Liver (tissue), 9 donors: ENCODE results near the gene MAP2K7. TPM values are rescaled to one million over a fixed set of nuclear protein-coding genes. Genes with fewer than 3 reads are reported as not detected.

ENCODE experiments used
- DNase-seq: peaks from one replicate; pipeline ENCODE4 v3.0.0-alpha.2; 2017; ENCODE audit warnings: low spot score
- H3K27ac ChIP-seq, 2 donors: one replicate each; pipeline ENCODE4 v1.7.0; 2013; ENCODE audit warnings: inconsistent platforms in 2 of 2, low read length in 2 of 2, control low read depth in 1 of 2, low read depth in 1 of 2, mild to moderate bottlenecking in 1 of 2
- H3K27me3 ChIP-seq, 4 donors: one replicate each; pipeline versions ENCODE4 v1.6.1 to v1.7.0; 2013; ENCODE audit warnings: low read length in 3 of 4, inconsistent platforms in 1 of 4, mild to moderate bottlenecking in 1 of 4, moderate library complexity in 1 of 4; ENCODE audit not compliant: control insufficient read depth in 4 of 4, insufficient read depth in 4 of 4
- H3K36me3 ChIP-seq, 4 donors: one replicate each; pipeline versions ENCODE4 v1.6.1 to v1.7.0; 2013; ENCODE audit warnings: low read length in 3 of 4, mild to moderate bottlenecking in 3 of 4, low read depth in 1 of 4, moderate library complexity in 1 of 4; ENCODE audit not compliant: control insufficient read depth in 4 of 4, insufficient read depth in 3 of 4
- H3K4me1 ChIP-seq, 4 donors: one replicate each; pipeline versions ENCODE4 v1.6.1 to v1.7.0; 2013; ENCODE audit warnings: low read length in 3 of 4, mild to moderate bottlenecking in 3 of 4, moderate library complexity in 1 of 4; ENCODE audit not compliant: control insufficient read depth in 4 of 4, insufficient read depth in 4 of 4
- H3K4me3 ChIP-seq, 3 donors: one replicate each; pipeline versions ENCODE4 v1.6.1 to v1.7.0; 2013; ENCODE audit warnings: low read length in 3 of 3, control low read depth in 1 of 3, low read depth in 1 of 3, mild to moderate bottlenecking in 1 of 3
- H3K9ac ChIP-seq, 2 donors: one replicate each; pipeline ENCODE4 v1.7.0; 2013; ENCODE audit warnings: low read length in 2 of 2, mild to moderate bottlenecking in 2 of 2, moderate library complexity in 2 of 2, control low read depth in 1 of 2, low read depth in 1 of 2
- H3K9me3 ChIP-seq, 4 donors: one replicate each; pipeline versions ENCODE4 v1.6.1 to v1.7.0; 2013; ENCODE audit warnings: low read length in 3 of 4; ENCODE audit not compliant: control insufficient read depth in 4 of 4
- CTCF ChIP-seq: fragments of 150-350 bp; IDR thresholded peaks from 2 replicates; pipeline ENCODE4 v1.5.1; 2017; ENCODE audit warnings: improper control_type of control experiment, low read depth, low read length; ENCODE audit not compliant: missing input control
- EGR1 ChIP-seq, 2 donors: IDR thresholded peaks; 2 replicates each; pipeline ENCODE4 v1.6.1; 2016 to 2018; ENCODE audit warnings: antibody characterized with exemption in 2 of 2, low read depth in 2 of 2
- FOXA1 ChIP-seq: IDR thresholded peaks from 2 replicates; pipeline ENCODE4 v1.6.1; 2016; ENCODE audit warnings: antibody characterized with exemption
- GABPA ChIP-seq, 2 donors: IDR thresholded peaks in 1 of 2; conservative IDR thresholded peaks in 1 of 2; 2 replicates each; pipeline ENCODE4 v1.6.1; 2016; ENCODE audit warnings: antibody characterized with exemption in 2 of 2, mild to moderate bottlenecking in 1 of 2, moderate library complexity in 1 of 2
- HNF4A ChIP-seq, 2 donors: conservative IDR thresholded peaks; 2 replicates each; pipeline ENCODE4 v1.6.1; 2016; ENCODE audit warnings: antibody characterized with exemption in 2 of 2, mild to moderate bottlenecking in 2 of 2
- HNF4G ChIP-seq: IDR thresholded peaks from 2 replicates; pipeline ENCODE4 v1.6.1; 2016; ENCODE audit warnings: antibody characterized with exemption
- SP1 ChIP-seq: IDR thresholded peaks from 2 replicates; pipeline ENCODE4 v1.6.1; 2018; ENCODE audit warnings: antibody characterized with exemption, mild to moderate bottlenecking
- TAF1 ChIP-seq: conservative IDR thresholded peaks from 2 replicates; pipeline ENCODE4 v1.6.1; 2016; ENCODE audit warnings: antibody characterized with exemption, mild to moderate bottlenecking
- WGBS: extraction: QIAGEN DNeasy Blood & Tissue Kit; methylation state at CpG from one replicate; pipeline ENCODE4 v1.1.7; 2013; 5-methylcytosine and 5-hydroxymethylcytosine counted together
- polyA plus RNA-seq, 2 donors: library from polyadenylated mRNA; stranded (reverse) in 1 of 2; unstranded in 1 of 2; fragments of 200-250 nt in 1 of 2; fragments of >200 nt in 1 of 2; fragmentation: Nextera tagmentation in 1 of 2; extraction: Ambion mirVana in 1 of 2; gene quantifications; one replicate each; pipeline versions ENCODE4 v1.2.1 to v1.2.3, GENCODE V29; 2013 to 2015
- total RNA-seq, 2 donors: library from RNA; depleted of rRNA; stranded (reverse); fragments of >200 nt; gene quantifications; one replicate each; pipeline ENCODE4 v1.2.3, GENCODE V29; 2014
- TF ChIP-seq, protein P1 (sequence below): IDR thresholded peaks from 2 replicates; pipeline ENCODE4 v1.6.1; 2016; ENCODE audit warnings: antibody characterized with exemption
- TF ChIP-seq, protein P2 (sequence below): IDR thresholded peaks from 2 replicates; pipeline ENCODE4 v1.6.1; 2016; ENCODE audit warnings: antibody characterized with exemption
- TF ChIP-seq, protein P3 (sequence below): IDR thresholded peaks from 2 replicates; pipeline ENCODE4 v1.6.1; 2016; ENCODE audit warnings: antibody characterized with exemption, mild to moderate bottlenecking
- donor health status: healthy.
- donor health status: healthy.
- donor health status: healthy.
- donor health status: healthy.
- donor health status: healthy.

MAP2K7 gene
- total and polyA plus RNA-seq, 4 donors = 3.0 to 11.7 (median 9.5) TPM

GRCh38 chr19:7868671-7869452 is 34.8 kb upstream of the MAP2K7 start:
- no peaks in the 10 kb centered on the region for H3K9me3 ChIP-seq
- DNase-seq = peak; percentile 81
- H3K4me1 ChIP-seq = peaks cover 9 to 32% (median 12%) of the 10 kb centered on the region in 4 donors
- H3K27ac ChIP-seq = peak overlapping the region in 1 of 2 donors; percentile 41
- TF ChIP-seq, protein P1, sequence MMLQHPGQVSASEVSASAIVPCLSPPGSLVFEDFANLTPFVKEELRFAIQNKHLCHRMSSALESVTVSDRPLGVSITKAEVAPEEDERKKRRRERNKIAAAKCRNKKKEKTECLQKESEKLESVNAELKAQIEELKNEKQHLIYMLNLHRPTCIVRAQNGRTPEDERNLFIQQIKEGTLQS = no peak
- TF ChIP-seq HNF4G = no peak
- TF ChIP-seq SP1 = peak; percentile 21
- peak; percentile 65 for TF ChIP-seq CTCF
- H3K9ac ChIP-seq = no peak overlapping the region
- 2% methylated on average over 67 of the region's 67 CpGs for WGBS
- H3K4me3 ChIP-seq = peak overlapping the region in 2 of 3 donors; percentile 47 to 49
- H3K27me3 ChIP-seq = peaks cover 0 to 7% (median 5%) of the 10 kb centered on the region in 4 donors
- H3K36me3 ChIP-seq = peaks cover 0 to 1% (median 0%) of the 10 kb centered on the region in 4 donors

DNA sequence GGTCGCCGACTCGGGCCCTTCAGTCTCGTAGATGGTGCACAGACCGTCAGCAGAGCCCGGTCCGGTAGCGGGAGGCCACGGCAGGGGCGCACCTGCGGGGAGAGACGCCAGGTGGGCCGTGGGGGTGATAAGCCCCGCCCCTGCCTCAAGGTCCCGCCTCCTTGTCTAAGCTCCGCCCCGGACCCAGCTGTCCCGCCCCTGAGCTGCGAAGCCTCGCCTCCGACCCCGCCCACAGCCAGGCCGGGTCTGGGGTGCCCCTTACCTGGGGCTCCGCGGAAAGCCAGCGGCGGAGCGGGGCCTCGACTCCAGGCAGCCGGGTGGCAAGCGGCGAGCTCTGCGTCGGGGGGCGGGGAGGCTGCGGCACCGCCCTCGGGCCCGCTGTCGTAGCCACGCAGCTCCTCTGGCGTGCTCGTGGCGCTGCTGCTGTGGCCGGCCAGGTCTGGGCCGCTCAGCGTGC is 34.2 kb upstream of the MAP2K7 start:
- Histone ChIP-seq H3K27ac (peak overlapping the region in 1 of 2 donors; percentile 41), H3K9me3 (no peaks in the 10 kb centered on the region), H3K4me1 (peaks cover 9 to 32% (median 13%) of the 10 kb centered on the region in 4 donors), H3K36me3 (no peaks in the 10 kb centered on the region), H3K4me3 (peak overlapping the region in 2 of 3 donors; percentile 47 to 49), H3K27me3 (peaks cover 0 to 7% (median 5%) of the 10 kb centered on the region in 4 donors), H3K9ac (no peak overlapping the region)
- TF ChIP-seq, protein P2, sequence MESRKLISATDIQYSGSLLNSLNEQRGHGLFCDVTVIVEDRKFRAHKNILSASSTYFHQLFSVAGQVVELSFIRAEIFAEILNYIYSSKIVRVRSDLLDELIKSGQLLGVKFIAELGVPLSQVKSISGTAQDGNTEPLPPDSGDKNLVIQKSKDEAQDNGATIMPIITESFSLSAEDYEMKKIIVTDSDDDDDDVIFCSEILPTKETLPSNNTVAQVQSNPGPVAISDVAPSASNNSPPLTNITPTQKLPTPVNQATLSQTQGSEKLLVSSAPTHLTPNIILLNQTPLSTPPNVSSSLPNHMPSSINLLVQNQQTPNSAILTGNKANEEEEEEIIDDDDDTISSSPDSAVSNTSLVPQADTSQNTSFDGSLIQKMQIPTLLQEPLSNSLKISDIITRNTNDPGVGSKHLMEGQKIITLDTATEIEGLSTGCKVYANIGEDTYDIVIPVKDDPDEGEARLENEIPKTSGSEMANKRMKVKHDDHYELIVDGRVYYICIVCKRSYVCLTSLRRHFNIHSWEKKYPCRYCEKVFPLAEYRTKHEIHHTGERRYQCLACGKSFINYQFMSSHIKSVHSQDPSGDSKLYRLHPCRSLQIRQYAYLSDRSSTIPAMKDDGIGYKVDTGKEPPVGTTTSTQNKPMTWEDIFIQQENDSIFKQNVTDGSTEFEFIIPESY = no peak
- TF ChIP-seq, protein P3, sequence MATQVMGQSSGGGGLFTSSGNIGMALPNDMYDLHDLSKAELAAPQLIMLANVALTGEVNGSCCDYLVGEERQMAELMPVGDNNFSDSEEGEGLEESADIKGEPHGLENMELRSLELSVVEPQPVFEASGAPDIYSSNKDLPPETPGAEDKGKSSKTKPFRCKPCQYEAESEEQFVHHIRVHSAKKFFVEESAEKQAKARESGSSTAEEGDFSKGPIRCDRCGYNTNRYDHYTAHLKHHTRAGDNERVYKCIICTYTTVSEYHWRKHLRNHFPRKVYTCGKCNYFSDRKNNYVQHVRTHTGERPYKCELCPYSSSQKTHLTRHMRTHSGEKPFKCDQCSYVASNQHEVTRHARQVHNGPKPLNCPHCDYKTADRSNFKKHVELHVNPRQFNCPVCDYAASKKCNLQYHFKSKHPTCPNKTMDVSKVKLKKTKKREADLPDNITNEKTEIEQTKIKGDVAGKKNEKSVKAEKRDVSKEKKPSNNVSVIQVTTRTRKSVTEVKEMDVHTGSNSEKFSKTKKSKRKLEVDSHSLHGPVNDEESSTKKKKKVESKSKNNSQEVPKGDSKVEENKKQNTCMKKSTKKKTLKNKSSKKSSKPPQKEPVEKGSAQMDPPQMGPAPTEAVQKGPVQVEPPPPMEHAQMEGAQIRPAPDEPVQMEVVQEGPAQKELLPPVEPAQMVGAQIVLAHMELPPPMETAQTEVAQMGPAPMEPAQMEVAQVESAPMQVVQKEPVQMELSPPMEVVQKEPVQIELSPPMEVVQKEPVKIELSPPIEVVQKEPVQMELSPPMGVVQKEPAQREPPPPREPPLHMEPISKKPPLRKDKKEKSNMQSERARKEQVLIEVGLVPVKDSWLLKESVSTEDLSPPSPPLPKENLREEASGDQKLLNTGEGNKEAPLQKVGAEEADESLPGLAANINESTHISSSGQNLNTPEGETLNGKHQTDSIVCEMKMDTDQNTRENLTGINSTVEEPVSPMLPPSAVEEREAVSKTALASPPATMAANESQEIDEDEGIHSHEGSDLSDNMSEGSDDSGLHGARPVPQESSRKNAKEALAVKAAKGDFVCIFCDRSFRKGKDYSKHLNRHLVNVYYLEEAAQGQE = no peak
- TF ChIP-seq TAF1 = no peak
- TF ChIP-seq GABPA (IDR thresholded peaks at IDR 0.05 in 1 of 2, conservative IDR thresholded peaks at IDR 0.05 in 1 of 2) = no peak
- TF ChIP-seq FOXA1 = no peak
- TF ChIP-seq EGR1 (IDR thresholded peaks at IDR 0.05; ENCODE audit: low read depth in 2 of 2) = no peak
- no peak for TF ChIP-seq HNF4A (conservative IDR thresholded peaks at IDR 0.05)
- WGBS = 3% methylated on average over 47 of the region's 47 CpGs
- peak; percentile 80 for DNase-seq
